Measurements from ENCODE around the gene SEPTIN3.

DNA sequence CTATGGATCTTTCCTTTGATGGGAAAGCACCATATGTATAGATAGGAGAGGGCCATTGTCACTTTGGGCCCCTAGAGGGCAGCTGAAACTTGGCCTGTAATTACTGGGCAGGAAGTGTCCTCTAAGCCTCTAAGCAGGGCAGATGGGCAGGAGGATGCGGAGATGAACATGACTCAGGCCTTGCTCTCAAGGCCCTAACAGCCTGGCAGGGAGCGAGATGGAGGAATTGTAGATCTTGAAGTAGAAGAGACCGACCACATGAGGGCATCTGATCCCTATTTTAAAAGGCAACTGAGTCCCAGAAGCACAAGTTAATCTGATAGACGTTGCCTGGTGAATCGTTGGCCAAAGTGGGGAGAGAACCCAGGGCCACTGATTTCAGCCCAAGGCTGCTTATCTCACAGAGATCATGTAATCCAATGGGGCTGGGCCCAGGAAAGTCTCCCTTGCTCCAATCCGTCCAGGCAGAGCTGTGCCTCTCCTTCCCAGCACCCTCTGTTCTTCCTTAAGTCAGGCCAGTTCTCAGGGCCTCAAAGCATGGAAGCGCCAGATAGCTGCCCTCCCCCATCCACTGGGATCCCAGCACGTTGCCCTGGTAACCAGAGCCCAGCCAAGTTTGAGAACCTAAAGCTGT is 2.5 kb upstream of the SEPTIN3 start:
- TF ChIP-seq, protein P1, sequence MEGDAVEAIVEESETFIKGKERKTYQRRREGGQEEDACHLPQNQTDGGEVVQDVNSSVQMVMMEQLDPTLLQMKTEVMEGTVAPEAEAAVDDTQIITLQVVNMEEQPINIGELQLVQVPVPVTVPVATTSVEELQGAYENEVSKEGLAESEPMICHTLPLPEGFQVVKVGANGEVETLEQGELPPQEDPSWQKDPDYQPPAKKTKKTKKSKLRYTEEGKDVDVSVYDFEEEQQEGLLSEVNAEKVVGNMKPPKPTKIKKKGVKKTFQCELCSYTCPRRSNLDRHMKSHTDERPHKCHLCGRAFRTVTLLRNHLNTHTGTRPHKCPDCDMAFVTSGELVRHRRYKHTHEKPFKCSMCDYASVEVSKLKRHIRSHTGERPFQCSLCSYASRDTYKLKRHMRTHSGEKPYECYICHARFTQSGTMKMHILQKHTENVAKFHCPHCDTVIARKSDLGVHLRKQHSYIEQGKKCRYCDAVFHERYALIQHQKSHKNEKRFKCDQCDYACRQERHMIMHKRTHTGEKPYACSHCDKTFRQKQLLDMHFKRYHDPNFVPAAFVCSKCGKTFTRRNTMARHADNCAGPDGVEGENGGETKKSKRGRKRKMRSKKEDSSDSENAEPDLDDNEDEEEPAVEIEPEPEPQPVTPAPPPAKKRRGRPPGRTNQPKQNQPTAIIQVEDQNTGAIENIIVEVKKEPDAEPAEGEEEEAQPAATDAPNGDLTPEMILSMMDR (IDR thresholded peaks at IDR 0.05; ENCODE audit: low read depth, low read length, poor library complexity, severe bottlenecking), result peak; percentile 59
- TF ChIP-seq EZH2phosphoT487 (IDR thresholded peaks at IDR 0.05; ENCODE audit: borderline replicate concordance, low read length), result no peak
